ENCODE measurements around the gene SLC6A19.
"Not testable (repeated sequence)": the region's sequence is repeated elsewhere in the genome, so short reads cannot be mapped to it uniquely, and the experiment has no call there.

SLC6A19 gene
- 0 reads per million in 2 donors for total RNA-seq

- no peak for DNase-seq
Observed at GRCh38 chr5:1201327-1202025, at the start of gene SLC6A19. Gene SLC6A19 (plus strand): TSS chr5:1201595. CDS start chr5:1201651, 56 bp downstream.

GRCh38 chr5:1152156-1152555 lies 49.2 kb upstream of the SLC6A19 start:
- DNase-seq: no peak

- DNase-seq: no peak
Observed at GRCh38 chr5:1152771-1153282, 48.6 kb upstream of the SLC6A19 start.

GRCh38 chr5:1153428-1153827 lies 48.0 kb upstream of the SLC6A19 start:
- DNase-seq: no peak

GRCh38 chr5:1155191-1156032 lies 46.0 kb upstream of the SLC6A19 start:
- DNase-seq: no peak

GRCh38 chr5:1156033-1156753 lies 45.2 kb upstream of the SLC6A19 start:
- DNase-seq: no peak

GRCh38 chr5:1156754-1157460 lies 44.5 kb upstream of the SLC6A19 start:
- no peak for DNase-seq

GRCh38 chr5:1157461-1157986 lies 43.9 kb upstream of the SLC6A19 start:
- not testable (repeated sequence) for DNase-seq

GRCh38 chr5:1158647-1159340 lies 42.6 kb upstream of the SLC6A19 start:
- no peak for DNase-seq

- DNase-seq: no peak
Observed at GRCh38 chr5:1159341-1159675, 42.1 kb upstream of the SLC6A19 start.

GRCh38 chr5:1159774-1160406 lies 41.5 kb upstream of the SLC6A19 start:
- DNase-seq: no peak

GRCh38 chr5:1161108-1161832 lies 40.1 kb upstream of the SLC6A19 start:
- DNase-seq: no peak

- DNase-seq: no peak
Observed at GRCh38 chr5:1161833-1162229, 39.6 kb upstream of the SLC6A19 start.

- no peak for DNase-seq
Observed at GRCh38 chr5:1162276-1162675, 39.1 kb upstream of the SLC6A19 start.

- DNase-seq: no peak
Observed at GRCh38 chr5:1162751-1163150, 38.6 kb upstream of the SLC6A19 start.

GRCh38 chr5:1163366-1163765 lies 38.0 kb upstream of the SLC6A19 start:
- DNase-seq: no peak

GRCh38 chr5:1163879-1164278 lies 37.5 kb upstream of the SLC6A19 start:
- no peak for DNase-seq

- no peak for DNase-seq
Observed at GRCh38 chr5:1164696-1165630, 36.4 kb upstream of the SLC6A19 start.

GRCh38 chr5:1165864-1166263 lies 35.5 kb upstream of the SLC6A19 start:
- DNase-seq: no peak

Data from T-helper 9 cell (primary cell).